GM21381 (cell line): ENCODE data around the gene C9orf152.
A peak's percentile ranks its signal among the peaks of the same experiment; 100 is the strongest.

Experiments used
- ATAC-seq: cut with Tn5 transposase; IDR thresholded peaks from one replicate; pipeline ENCODE4 v1.9.1; 2021; ENCODE audit warnings: mild to moderate bottlenecking, moderate library complexity; ENCODE audit not compliant: unreplicated experiment

C9orf152 gene

DNA sequence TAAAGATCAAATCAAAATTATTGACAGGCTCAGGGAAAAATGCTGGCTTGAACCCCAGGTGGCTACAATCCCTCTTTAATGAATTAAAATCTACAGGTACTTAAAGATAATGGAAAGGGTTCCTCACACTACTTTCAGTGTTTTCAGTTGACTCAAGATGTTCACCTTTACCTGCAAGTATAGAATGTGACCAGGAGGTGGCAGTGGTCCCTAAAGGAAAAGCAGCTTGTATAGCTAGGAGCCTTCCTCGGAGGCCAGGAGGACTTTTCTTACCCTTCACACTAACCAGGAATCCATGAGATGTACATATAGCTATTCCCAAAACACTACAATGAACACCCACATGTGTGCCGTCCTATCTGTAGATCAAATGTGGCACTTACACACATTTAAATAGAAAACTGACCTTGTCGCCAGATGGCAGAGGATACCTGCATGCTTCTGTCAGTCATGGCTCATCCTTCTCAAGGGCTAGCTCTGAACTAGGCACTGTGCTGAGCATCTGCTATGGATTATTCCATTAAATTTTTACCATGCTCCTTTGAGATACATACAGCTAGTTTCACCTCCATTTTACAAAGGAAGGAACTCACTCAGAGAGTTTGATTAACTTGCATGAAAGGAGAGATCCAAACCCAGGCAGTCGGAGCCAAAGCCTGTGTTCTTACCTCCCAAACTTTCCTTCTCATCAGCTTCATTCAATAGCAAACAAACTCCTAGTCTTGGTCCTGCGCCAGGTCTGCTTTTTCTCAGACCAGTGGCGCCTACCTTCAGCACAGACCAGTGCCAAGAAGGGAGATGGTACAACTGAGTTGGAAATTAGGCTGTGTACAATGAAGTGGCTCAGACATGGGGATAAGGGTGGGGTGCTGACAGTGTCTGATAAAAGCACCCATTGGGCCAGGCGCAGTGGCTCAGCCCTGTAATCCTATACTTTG is 24.5 kb downstream of the C9orf152 start:
- ATAC-seq = peak; percentile 73

DNA sequence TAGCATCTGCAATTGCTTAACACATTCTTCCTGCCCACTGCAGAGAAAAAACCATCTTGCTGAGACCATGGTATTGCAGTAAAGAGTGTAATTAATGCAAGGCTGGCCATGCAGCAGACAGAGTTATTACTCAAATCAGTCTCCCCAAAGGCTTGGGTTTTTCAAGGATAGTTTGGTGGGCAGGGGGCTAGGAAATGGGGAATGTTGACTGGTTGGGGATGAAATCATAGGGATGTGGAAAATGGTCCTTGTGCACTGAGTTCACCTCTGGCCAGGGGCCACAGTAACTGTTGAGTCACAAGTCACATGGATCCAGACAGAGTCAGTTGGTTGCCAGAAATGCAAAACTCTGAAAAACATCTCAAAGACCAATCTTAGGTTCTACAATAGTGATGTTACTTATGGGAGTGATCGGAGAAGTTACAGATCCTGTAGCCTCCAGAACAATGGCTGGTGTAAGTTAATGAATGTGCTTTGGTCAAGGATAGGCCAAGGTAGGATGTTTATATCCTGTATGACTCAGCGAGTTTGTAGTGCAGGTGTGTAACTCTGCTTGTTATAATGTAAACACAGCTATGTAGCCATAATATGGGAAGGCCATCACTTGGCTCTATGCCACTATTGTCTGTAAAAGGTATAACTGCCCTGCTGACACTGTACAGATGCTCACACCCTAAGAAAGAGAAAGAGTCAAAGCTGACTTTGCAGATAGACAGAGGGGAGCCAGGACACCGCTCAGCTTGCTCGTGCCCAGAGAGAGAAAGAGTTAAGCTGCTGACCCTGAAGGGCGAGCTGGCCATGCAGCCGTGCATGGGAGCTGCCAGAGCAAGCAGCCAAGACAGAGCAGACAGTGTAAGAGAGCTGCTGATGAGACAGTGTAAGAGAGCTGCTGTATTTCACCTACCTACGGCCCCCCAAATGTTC is 27.2 kb downstream of the C9orf152 start:
- ATAC-seq = no peak

DNA sequence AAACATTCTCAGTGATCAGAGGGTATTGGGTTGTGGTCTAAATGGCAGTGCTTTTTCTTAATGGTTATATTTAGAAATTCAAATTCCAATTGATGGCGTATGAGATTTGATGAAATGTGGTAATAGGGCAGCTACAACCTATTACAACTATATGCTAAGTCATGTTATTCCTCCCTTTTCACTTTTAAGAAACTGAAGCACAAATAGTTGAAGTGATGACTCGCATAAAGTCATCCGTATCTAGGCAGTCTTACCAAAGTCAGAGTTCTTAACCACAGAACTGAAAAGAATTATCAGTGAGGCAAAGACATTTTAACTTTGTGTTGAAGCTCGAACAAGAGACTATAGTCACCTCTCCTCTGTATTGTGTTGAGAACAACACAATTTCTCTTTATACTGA is 28.2 kb downstream of the C9orf152 start:
- no peak for ATAC-seq

DNA sequence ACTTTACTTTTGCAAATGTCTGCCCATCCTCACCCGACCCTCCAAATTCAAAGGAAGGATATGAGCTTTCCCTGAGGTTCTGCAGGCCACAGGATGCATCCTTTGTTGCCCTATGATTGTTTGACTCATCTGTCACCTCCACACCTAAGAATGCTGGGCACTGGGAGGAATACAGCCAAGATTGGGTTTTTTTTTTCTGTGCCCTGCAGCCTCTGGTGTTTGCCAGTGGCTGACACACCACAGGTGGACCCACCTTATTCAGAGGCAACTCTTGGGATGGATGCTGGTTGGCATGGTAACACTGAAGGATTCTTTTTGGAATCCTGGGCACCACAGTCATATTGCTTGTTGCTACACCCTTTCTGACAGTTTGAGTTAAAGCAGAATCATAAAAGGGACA is 29.7 kb downstream of the C9orf152 start:
- no peak for ATAC-seq

DNA sequence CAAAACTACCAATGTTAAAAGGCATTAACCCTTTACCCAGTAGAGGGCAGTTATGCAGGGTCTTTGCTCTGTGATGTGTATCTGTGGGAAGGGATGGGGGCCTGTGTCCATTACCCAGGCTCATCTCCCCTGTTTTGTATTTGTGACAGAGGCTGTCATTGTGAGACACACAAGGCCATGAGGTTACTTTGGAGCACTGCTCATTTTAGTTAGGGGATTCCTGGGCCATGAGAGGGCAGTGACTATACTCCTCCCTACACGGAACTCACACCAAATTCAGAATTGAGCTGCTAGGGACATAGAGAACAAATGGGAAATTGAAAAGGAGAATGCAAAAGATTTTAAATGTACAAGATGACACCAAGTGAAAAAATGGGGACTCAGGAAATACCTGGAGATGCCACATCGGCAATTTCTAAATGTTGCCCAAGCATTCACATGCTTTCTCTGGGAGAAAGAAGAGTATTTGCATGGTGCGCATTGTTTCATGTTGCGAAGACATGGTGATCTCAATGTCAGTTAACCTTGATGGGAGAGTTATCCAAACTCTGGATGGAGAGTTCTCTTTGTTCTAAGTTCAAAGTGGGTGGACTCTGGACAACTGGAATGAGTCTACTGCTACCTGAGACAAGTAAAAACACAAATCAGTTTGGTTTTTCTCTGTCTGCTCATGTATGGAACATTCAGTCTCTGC is 32.5 kb downstream of the C9orf152 start:
- ATAC-seq = no peak

DNA sequence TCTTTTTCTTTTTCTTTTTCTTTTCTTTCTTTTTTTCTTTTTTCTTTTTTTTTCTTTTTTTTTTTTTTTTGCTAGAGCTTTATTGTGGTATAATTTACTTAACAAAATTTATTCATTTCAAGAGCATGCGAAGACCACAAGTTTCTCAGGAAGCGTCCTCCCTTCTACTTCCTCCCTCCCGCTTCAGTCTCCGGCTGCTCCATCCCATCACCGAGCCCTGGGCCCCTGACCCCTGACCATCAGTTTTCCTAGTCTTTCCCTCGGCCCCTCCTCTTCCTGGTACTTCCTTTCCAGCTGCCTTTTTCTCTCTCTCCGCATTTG is 34.7 kb downstream of the C9orf152 start:
- no peak for ATAC-seq

DNA sequence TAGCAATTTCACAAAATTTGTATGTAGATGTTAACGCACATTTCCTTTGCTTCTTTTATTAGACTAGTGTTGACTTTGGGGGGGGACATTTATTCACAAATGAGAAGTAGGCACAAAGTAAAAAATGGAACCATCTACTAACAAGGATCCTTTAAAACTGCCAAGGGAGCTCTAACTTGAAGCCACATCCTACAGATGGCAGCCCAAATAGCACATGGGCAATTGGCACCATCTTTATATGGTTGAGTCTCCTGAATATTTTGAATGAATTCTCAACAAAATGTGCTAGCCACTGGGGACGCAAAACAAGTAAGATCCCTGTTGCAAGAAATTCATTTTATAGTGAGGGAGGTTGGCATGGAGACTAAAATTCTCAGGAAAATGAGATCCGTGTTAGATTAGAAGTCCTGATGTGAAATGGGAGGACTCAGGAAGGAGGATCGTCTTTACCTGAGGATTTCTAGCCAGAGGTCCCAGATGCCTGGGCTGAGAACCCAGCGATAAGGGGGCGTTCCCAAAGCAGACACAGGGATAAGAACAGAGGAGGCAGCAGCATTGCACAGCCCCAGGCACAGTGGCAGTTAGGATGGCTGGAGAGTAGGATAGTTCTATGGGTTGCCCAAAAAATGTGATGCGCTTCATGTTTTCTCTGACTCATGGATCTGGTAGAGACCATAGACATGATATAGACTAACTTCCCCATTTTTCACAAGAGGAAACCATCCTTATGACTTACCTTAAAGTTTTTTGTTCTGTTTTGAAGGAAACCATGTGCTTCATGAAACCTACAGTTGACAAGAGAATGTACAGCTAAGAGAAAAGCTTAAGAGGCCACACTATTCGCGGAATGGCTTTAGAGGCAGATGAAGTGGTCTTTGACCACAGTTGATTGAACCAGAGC is 37.4 kb downstream of the C9orf152 start:
- no peak for ATAC-seq

DNA sequence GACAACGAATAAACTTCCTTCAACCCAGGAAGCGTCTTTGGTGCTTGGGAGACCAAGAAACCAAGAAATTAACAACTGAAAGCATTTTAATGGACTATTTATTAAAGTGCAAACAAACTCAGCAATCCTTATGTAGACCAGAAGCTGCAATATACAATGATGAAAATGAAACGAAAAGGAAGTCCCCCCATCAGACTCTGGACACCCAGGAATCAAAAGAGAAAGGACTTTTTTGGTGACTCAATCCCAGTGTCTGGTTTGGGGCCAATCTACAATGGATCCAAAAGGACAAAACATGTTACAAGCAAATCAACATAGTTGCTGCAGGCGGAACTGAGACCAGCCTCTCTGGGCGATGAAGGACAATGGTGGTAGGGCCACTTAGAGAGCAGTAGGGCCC is 39.5 kb downstream of the C9orf152 start:
- ATAC-seq = no peak

DNA sequence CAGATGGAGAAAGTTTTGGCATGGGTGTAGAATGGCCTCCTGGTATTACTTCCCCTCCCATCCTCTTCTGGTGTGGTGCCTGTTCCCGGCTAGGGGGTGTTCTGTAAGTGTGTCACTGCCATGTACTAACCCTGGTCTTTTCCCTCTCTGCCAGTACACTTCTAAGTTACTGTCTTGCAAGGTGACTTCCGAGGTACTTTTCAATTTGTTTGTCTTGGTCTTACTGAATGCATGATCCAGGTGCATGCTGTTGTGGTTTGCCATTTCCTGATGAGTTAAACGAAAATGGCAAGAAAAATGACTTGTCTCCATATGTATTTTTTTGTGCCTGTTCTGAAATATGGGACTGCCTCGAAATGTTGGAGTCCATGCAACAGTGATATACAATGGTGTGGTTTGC is 46.0 kb downstream of the C9orf152 start:
- ATAC-seq = no peak

DNA sequence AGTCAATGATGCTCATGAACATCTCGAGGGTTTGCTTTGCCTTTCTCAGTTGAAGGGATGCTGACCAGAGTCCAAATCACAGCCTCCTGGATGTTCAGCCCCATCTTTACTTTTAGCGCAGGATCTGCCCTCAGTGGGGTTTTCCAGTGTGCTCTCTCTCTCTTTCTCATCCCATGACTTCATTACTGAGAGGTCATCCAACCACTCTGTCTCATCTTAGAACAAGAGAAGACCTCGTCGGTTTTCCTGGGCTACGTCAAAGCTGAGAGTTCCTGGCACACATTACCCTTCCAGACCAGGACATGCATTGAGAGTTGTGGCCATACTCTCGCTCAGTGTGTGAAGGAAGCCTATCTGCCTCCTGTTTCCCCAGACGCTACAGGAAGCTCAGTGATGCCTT is 47.3 kb downstream of the C9orf152 start:
- ATAC-seq = no peak

DNA sequence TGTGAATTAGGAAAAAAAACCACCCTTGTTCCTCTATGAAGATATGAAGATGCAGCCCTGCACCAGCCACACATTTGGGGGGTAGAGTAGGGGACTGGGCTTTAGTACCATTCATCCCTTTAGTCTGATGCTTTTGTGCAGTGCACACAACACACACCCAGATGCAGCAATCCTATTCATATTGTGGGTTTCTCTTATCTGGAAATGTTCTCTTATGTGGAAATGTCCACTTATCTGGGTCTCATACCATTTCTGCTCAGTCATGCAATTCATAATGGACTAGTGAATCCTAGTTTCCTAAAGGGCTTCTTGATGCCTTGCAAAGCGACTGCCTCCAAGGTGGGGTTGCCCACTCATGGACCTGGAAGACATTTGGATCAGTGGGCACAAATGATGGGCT is 47.8 kb downstream of the C9orf152 start:
- no peak for ATAC-seq

DNA sequence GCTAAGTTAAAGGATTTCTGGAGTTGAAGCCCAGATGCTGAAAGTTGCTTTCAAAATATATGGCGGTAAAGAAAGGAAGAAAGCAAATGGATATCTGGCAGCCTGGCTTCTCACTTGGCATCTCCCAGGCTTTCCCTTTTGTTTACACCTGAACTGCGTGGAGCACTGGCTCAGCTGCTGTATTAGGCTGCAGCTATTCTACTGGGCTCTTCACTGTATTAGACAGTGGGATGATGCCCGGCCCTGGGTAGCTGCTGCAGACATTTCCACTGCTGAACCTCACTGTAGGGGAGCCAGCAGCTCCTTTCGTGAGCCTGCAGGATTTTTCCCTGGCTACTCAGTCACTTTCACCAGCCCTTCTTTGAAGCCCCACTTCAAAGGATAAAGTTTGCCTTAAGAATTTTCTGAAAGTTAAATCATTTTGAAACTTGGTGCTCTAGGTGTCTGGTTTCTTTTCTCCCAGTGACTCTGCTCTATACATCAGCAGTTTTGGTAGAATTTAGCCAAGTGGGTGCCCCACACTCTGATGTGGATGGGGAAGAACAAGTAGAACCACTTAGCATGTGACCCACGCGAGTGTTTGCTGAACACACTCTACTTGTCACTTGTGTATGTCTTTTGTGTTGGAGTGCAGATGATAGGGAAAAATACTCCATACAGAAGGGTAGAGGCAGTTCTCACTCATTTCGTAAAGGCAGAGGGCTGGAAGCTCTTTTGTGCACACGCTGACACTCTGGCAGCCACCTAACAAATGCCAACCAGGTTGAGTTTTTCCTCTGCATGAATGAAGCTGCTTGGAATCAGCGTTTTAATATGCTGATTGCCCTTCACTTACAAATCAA is 49.9 kb downstream of the C9orf152 start:
- no peak for ATAC-seq

DNA sequence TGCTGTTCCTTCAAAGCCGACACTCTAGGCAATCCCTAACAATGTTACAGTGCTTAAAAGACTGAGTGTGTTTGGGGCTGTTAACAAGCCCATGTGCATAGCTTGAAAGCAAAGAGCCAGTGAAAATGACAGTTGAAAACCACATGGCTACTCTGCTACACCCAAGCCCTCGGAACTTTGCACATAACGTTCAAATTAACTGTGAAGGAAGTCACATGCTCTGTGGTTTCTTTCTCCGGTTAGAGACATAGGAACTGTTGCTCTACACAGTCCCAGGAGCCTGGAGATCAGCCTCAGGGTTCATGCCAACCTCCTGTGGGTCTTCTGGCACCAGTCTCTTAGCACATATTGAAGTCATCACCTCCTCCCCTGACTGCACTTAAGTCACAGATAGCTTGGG is 51.1 kb downstream of the C9orf152 start:
- peak; percentile 86 for ATAC-seq

DNA sequence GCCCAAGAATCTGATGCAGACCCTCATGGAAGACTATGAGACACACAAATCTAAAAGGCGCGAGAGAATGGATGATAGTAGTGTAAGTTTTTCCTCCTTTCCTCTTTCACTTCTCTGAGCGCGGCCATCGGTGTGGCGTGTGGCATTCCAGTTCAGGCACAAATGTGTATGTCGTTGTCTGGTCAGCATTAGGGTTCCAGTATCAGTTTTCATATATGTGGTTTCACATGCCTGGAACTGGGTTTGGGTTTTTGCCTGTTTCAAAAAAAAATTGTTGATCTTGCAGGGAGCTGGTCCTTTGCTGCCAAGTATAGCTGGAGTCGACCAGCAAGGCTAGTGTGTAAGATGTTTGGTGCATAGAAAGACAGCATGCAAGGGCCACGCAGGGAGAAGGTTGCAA is 51.5 kb downstream of the C9orf152 start:
- peak; percentile 9 for ATAC-seq

DNA sequence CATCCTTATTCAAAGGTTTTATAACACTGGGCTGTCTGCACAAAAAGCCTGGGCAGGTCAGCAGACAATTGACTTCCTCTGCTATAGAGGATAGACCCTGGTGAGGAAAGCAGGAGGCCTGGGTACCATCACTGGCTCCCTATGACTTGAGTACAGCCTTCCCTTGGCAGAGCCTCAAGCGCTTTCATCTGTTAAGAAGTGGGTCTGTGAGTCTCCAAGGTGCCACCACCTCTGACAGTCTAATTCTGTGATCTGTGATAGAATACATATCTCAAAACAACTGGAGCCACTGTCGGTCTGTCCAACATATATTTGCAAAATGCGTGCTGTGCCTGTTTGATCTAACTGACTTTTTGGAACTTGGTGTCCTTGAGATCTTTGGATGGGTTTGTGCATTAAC is 52.2 kb downstream of the C9orf152 start:
- ATAC-seq = no peak

DNA sequence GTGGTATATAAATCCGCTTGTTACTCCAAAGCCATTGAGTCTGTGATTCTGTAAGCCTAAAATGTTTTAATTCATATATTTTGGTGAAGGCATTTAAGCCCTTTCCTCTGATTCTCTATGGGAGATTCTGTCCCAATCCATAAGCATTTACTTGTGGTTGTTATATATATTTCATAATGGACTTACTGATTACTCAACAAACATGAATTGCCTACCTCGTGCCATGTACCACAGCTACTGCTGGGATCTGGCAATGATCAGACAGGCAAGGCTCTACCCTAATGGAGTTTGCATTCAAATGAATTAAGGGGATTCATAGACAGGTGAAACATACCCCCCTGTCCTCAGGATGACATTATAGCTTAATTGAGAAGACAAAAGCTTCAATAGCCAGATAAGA is 54.5 kb downstream of the C9orf152 start:
- ATAC-seq = no peak

DNA sequence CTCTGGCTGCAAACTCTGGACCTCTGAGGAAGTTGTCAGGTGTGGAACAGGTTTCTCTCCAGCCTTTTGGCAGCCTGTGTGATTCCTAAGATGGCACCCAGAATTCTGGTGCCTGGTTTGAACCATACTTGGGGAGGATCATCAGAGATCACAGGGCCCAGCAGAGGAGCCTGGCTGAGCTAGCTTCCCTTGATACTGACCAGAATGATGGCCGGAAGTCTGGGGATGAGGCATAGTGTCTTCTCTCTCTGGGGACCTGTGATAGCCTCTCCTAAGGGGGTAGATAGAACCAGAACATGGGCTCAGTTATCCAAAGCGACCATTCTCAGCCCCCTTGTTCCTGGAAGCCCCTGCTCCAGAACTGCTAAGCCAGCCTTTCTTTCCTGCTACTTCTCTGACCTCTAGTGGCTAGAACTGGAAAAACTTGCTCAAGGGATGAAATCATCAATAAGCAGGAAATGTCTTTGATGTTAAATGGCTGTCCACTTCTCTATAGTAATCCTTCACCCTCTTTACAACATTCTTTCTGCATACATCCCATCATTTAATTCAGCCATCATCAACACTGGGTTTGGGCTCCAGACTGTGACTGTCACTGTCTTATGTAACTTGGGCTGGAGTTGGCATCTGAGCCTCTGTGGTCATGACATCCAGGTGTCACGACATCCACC is 55.1 kb downstream of the C9orf152 start:
- no peak for ATAC-seq
